SK-N-SH (cell line): ENCODE measurements around the gene FAM236B. TPM values are rescaled to one million over a fixed set of nuclear protein-coding genes. Genes with fewer than 3 reads are reported as not detected.
"Not testable (repeated sequence)": the region's sequence is repeated elsewhere in the genome, so short reads cannot be mapped to it uniquely, and the experiment has no call there.

Source experiments
- CTCF ChIA-PET: fragments of 300-600, 350-600 bp; formaldehyde crosslinking; extraction: SDS; loops from one replicate; lab custom pipeline; 2021; lab: Yijun Ruan, JAX
- POLR2A ChIA-PET: fragments of 350-600 bp; sonication (Branson Sonifier 250); formaldehyde crosslinking; extraction: SDS; loops from one replicate; lab custom pipeline; 2020; ENCODE audit warnings: antibody characterized with exemption, inconsistent platforms; lab: Yijun Ruan, JAX
- DNase-seq: peaks from one replicate; pipeline ENCODE4 v3.0.0; 2012
- H2AFZ ChIP-seq: fragments of 200-600 bp; sonication (generic); 2 replicates; pipeline ENCODE4 v1.8.1; 2016; ENCODE audit warnings: antibody characterized with exemption, mild to moderate bottlenecking, low read depth
- H3F3A ChIP-seq: fragments of 200-600 bp; sonication (generic); replicated peaks from 2 replicates; pipeline ENCODE3; 2016; ENCODE audit warnings: antibody characterized with exemption, mild to moderate bottlenecking; ENCODE audit not compliant: insufficient read depth
- H3K27ac ChIP-seq, 2 experiments: fragments of 200-500 bp in 1 of 2; fragments of 200-600 bp in 1 of 2; sonication (Bioruptor generic) in 1 of 2; sonication (generic), shearing (Covaris generic) in 1 of 2; 2 replicates each; pipeline versions ENCODE4 v1.5.1 to v1.6.1; 2014 to 2016; ENCODE audit warnings: low read depth in 2 of 2, inconsistent platforms in 1 of 2, low read length in 1 of 2, mild to moderate bottlenecking in 1 of 2, mixed read lengths in 1 of 2
- H3K27me3 ChIP-seq: fragments of 200-600 bp; sonication (generic), shearing (Covaris generic); 2 replicates; pipeline ENCODE4 v1.6.1; 2016; ENCODE audit warnings: mixed run types; ENCODE audit not compliant: insufficient read depth
- H3K36me3 ChIP-seq, 2 experiments: fragments of 200-500 bp in 1 of 2; fragments of 200-600 bp in 1 of 2; sonication (Bioruptor generic) in 1 of 2; sonication (generic) in 1 of 2; replicated peaks in 1 of 2; 2 replicates each; pipeline versions ENCODE3 to v1.5.1; 2014 to 2016; ENCODE audit warnings: low read length in 1 of 2, mild to moderate bottlenecking in 1 of 2; ENCODE audit not compliant: insufficient read depth in 2 of 2, control insufficient read depth in 1 of 2
- H3K4me1 ChIP-seq, 2 experiments: fragments of 200-500 bp in 1 of 2; fragments of 200-600 bp in 1 of 2; sonication (Bioruptor generic) in 1 of 2; sonication (generic), shearing (Covaris generic) in 1 of 2; 2 replicates each; pipeline versions ENCODE4 v1.5.1 to v1.6.1; 2014 to 2016; ENCODE audit warnings: low read depth in 1 of 2, low read length in 1 of 2, mixed run types in 1 of 2; ENCODE audit not compliant: insufficient read depth in 2 of 2, control insufficient read depth in 1 of 2
- H3K4me2 ChIP-seq: fragments of 200-600 bp; sonication (generic), shearing (Covaris generic); 2 replicates; pipeline ENCODE4 v1.6.1; 2017; ENCODE audit warnings: mixed run types
- H3K4me3 ChIP-seq, 2 experiments: fragments of 200-500 bp in 1 of 2; fragments of 200-600 bp in 1 of 2; sonication (Bioruptor generic) in 1 of 2; sonication (generic), shearing (Covaris generic) in 1 of 2; 2 replicates each; pipeline versions ENCODE4 v1.5.1 to v1.8.1; 2014 to 2016; ENCODE audit warnings: low read depth in 2 of 2, inconsistent platforms in 1 of 2, low read length in 1 of 2, mild to moderate bottlenecking in 1 of 2, mixed read lengths in 1 of 2, moderate library complexity in 1 of 2
- H3K79me2 ChIP-seq: fragments of 200-600 bp; sonication (generic); 2 replicates; pipeline ENCODE4 v1.8.1; 2017; ENCODE audit warnings: mild to moderate bottlenecking; ENCODE audit not compliant: insufficient read depth
- H3K9ac ChIP-seq: fragments of 200-600 bp; sonication (generic); 2 replicates; pipeline ENCODE4 v1.6.1; 2017; ENCODE audit warnings: mixed run types
- H3K9me2 ChIP-seq: fragments of 200-600 bp; sonication (generic); 2 replicates; pipeline ENCODE4 v1.6.1; 2017; ENCODE audit warnings: mixed run types
- H3K9me3 ChIP-seq: fragments of 200-600 bp; sonication (generic); 2 replicates; pipeline ENCODE4 v1.6.1; 2017; ENCODE audit warnings: mixed run types, mild to moderate bottlenecking, moderate library complexity
- H4K20me1 ChIP-seq: fragments of 200-600 bp; sonication (generic); 2 replicates; pipeline ENCODE4 v1.6.1; 2017; ENCODE audit warnings: mild to moderate bottlenecking, mixed run types; ENCODE audit not compliant: insufficient read depth
- WGBS: methylation state at CpG from one replicate; pipeline ENCODE4 v1.1.6; 2017; ENCODE audit warnings: low lambda C conversion rate; 5-methylcytosine and 5-hydroxymethylcytosine counted together
- polyA plus RNA-seq, 3 experiments: library from polyadenylated mRNA; depleted of rRNA; stranded (reverse); fragments of >200 nt; gene quantifications; 2 replicates each; pipeline ENCODE4 v1.2.3, GENCODE V29; 2012

Gene FAM236B
- polyA plus RNA-seq, 1 of the 3 experiments (the other 2 are of a cell fraction), result not detected

DNA sequence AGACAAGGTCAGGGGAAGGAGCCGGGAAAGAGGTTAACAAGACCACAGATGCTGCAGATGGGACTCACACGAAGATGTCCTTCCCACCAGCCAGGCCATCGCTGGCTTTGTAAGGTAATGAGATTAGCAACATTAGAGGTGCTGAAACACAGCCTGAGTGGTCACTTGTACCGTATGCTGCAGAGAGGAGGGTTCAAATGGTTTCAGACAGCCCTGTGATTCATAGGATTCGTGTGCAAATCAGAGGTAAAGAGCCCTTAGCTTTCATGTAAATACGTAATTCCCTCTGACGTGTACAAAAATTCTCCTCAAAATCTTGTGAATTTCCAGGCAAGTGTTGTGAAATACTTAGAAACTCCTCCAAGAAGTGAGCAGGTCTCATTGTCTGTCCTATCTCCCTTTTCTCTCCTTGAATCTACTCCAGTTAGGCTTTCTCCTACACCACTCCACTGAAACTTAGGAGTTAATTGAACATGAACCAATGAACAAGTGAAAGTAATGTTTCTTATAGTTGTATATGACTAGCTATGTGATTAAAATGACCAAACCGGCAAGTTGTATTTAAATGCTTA is 991 bp upstream of the FAM236B start:
- POLR2A ChIA-PET, H3K27ac ChIP-seq, H3K4me2 ChIP-seq, CTCF ChIA-PET, DNase-seq, H2AFZ ChIP-seq, H3K4me3 ChIP-seq, H3K27me3 ChIP-seq, H3K4me1 ChIP-seq, H3F3A ChIP-seq, H4K20me1 ChIP-seq, H3K36me3 ChIP-seq, H3K9ac ChIP-seq, H3K9me3 ChIP-seq, H3K79me2 ChIP-seq, H3K9me2 ChIP-seq: not testable (repeated sequence)
- WGBS, result no CpG with 5 or more reads among the region's 8 CpGs

GRCh38 chrX:72778146-72778545 is 4.3 kb downstream of the FAM236B start:
- H3K4me1 ChIP-seq, H3K27me3 ChIP-seq, POLR2A ChIA-PET, H3K9ac ChIP-seq, H4K20me1 ChIP-seq, H2AFZ ChIP-seq, H3K9me2 ChIP-seq, H3K27ac ChIP-seq, H3K9me3 ChIP-seq, H3K79me2 ChIP-seq, H3K4me3 ChIP-seq, DNase-seq, CTCF ChIA-PET, H3K36me3 ChIP-seq, H3F3A ChIP-seq, H3K4me2 ChIP-seq: not testable (repeated sequence)
- WGBS, result no CpG with 5 or more reads among the region's 6 CpGs

DNA sequence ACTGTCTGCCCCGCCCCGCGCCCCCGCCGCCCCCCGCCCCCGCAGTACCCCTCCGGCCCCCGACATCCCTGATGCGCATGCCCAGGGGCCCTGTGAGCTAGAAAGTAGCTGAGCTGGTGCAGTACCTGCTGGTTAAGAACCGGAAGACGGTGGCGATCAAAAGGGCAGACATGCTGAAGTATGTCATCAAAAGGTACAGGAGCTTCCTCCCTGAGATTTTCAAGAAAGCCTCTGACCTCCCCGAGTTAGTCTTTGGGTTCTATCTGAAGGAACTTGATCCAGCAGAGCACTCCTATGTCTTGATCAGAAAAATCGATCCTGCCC is 5.0 kb downstream of the FAM236B start:
- DNase-seq, H3K9ac ChIP-seq, H3K4me1 ChIP-seq, H3K36me3 ChIP-seq, H3K9me3 ChIP-seq, H3K4me3 ChIP-seq, H2AFZ ChIP-seq, H3K27me3 ChIP-seq, CTCF ChIA-PET, H3K9me2 ChIP-seq, H3K79me2 ChIP-seq, H4K20me1 ChIP-seq, H3K4me2 ChIP-seq, H3K27ac ChIP-seq, H3F3A ChIP-seq, POLR2A ChIA-PET: not testable (repeated sequence)
- WGBS, result no CpG with 5 or more reads among the region's 15 CpGs

GRCh38 chrX:72776653-72777466 is 5.6 kb downstream of the FAM236B start, which contains the start of gene DMRTC1B:
DMRTC1B (plus strand) TSS chrX:72776890; CDS start chrX:72845136, 68,246 bp downstream.
- POLR2A ChIA-PET, H3K27ac ChIP-seq, H3K4me1 ChIP-seq, H4K20me1 ChIP-seq, H3K9ac ChIP-seq, H3K79me2 ChIP-seq, H3K4me2 ChIP-seq, H3F3A ChIP-seq, H3K4me3 ChIP-seq, H2AFZ ChIP-seq, H3K9me3 ChIP-seq, H3K9me2 ChIP-seq, H3K27me3 ChIP-seq, H3K36me3 ChIP-seq, DNase-seq, CTCF ChIA-PET: not testable (repeated sequence)
- no CpG with 5 or more reads among the region's 44 CpGs for WGBS

GRCh38 chrX:72760454-72760853 is 22.0 kb downstream of the FAM236B start:
- H3K27me3 ChIP-seq, H4K20me1 ChIP-seq, H3K4me3 ChIP-seq, CTCF ChIA-PET, H3K9me2 ChIP-seq, H3K27ac ChIP-seq, H3K4me1 ChIP-seq, H3F3A ChIP-seq, DNase-seq, H3K36me3 ChIP-seq, H3K9me3 ChIP-seq, H2AFZ ChIP-seq, H3K79me2 ChIP-seq, POLR2A ChIA-PET, H3K9ac ChIP-seq, H3K4me2 ChIP-seq: not testable (repeated sequence)
- no CpG with 5 or more reads among the region's 9 CpGs for WGBS

DNA sequence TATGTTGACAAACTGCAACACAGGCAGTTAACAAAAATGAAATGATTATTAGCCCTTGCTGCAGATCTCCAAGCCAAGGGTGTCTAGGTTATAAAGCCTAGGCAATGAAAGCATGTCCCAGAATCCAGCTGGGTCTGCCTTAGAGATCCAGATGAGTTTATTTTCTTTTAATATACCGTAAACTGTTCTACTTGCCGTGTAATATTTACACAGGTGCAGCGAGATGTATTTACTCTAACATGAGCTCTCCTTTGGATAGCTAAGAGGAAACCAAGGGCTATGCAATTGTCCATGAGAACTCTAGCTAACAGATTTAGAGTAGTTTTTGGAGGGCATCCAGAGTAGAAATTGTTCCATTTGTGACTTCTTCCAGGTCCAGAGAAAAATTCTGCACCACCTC is 33.9 kb downstream of the FAM236B start:
- no CpG with 5 or more reads among the region's 3 CpGs for WGBS
- H3K9ac ChIP-seq, POLR2A ChIA-PET, H3K9me3 ChIP-seq, H3K27ac ChIP-seq, H3K27me3 ChIP-seq, H3K36me3 ChIP-seq, H3K79me2 ChIP-seq, CTCF ChIA-PET, H3K9me2 ChIP-seq, H2AFZ ChIP-seq, H3F3A ChIP-seq, H4K20me1 ChIP-seq, H3K4me2 ChIP-seq, H3K4me3 ChIP-seq, H3K4me1 ChIP-seq, DNase-seq: not testable (repeated sequence)
